Lung (tissue), 12 donors: ENCODE data around the gene OXNAD1. TPM values are rescaled to one million over a fixed set of nuclear protein-coding genes. Genes with fewer than 3 reads are reported as not detected.

ENCODE experiments used
- ATAC-seq: fragments of 200-7000 bp; cut with Tn5 transposase; one replicate; pipeline ENCODE4 v1.9.1; 2020; ENCODE audit warnings: moderate number of reproducible peaks; ENCODE audit not compliant: insufficient read depth, low FRiP score
- DNase-seq, 3 donors: peaks; one replicate each; pipeline ENCODE4 v3.0.0-alpha.2; 2013 to 2017
- H3K27ac ChIP-seq, 2 donors: one replicate each; pipeline ENCODE4 v1.5.1; 2013; ENCODE audit warnings: mild to moderate bottlenecking in 2 of 2, moderate library complexity in 2 of 2, control low read depth in 1 of 2, inconsistent platforms in 1 of 2, low read depth in 1 of 2, low read length in 1 of 2
- H3K27me3 ChIP-seq, 3 donors: one replicate each; pipeline ENCODE4 v1.5.1; 2013; ENCODE audit warnings: low read length in 2 of 3; ENCODE audit not compliant: control insufficient read depth in 3 of 3, insufficient read depth in 3 of 3
- H3K36me3 ChIP-seq, 4 donors: one replicate each; pipeline ENCODE4 v1.5.1; 2013; ENCODE audit warnings: low read length in 4 of 4, mild to moderate bottlenecking in 1 of 4, moderate library complexity in 1 of 4; ENCODE audit not compliant: control insufficient read depth in 4 of 4, insufficient read depth in 4 of 4
- H3K4me1 ChIP-seq, 5 donors: one replicate each; pipeline ENCODE4 v1.5.1; 2013; ENCODE audit warnings: low read length in 5 of 5, mild to moderate bottlenecking in 2 of 5, moderate library complexity in 1 of 5; ENCODE audit not compliant: control insufficient read depth in 5 of 5, insufficient read depth in 5 of 5
- H3K4me3 ChIP-seq: one replicate; pipeline ENCODE4 v1.5.1; 2013; ENCODE audit warnings: mild to moderate bottlenecking, control low read depth, moderate library complexity
- H3K9ac ChIP-seq, 2 donors: one replicate each; pipeline ENCODE4 v1.5.1; 2013; ENCODE audit warnings: low read length in 2 of 2, control low read depth in 1 of 2; ENCODE audit not compliant: insufficient read depth in 1 of 2
- H3K9me3 ChIP-seq, 4 donors: one replicate each; pipeline ENCODE4 v1.5.1; 2013; ENCODE audit warnings: low read length in 3 of 4, mild to moderate bottlenecking in 1 of 4, moderate library complexity in 1 of 4; ENCODE audit not compliant: control insufficient read depth in 4 of 4, insufficient read depth in 3 of 4
- CTCF ChIP-seq: IDR thresholded peaks from 2 replicates; pipeline ENCODE4 v1.5.1; 2012; ENCODE audit warnings: mild to moderate bottlenecking; ENCODE audit errors: control extremely low read depth, extremely low read depth
- WGBS, 2 donors: extraction: QIAGEN DNeasy Blood & Tissue Kit; methylation state at CpG; one replicate each; pipeline ENCODE4 v1.1.7; 2013; 5-methylcytosine and 5-hydroxymethylcytosine counted together
- polyA plus RNA-seq, 2 donors: library from polyadenylated mRNA; stranded (reverse); fragments of 200-250 nt; gene quantifications; one replicate each; pipeline ENCODE4 v1.2.1, GENCODE V29; 2013
- total RNA-seq, 2 donors: library from RNA; depleted of rRNA in 1 of 2; stranded (reverse); fragments of >200 nt in 1 of 2; gene quantifications; one replicate each; pipeline ENCODE4 v1.2.1, GENCODE V29; 2014 to 2021
- donor health status: control.
- donor health status: control.
- donor health status: Bipolar disorder and iron deficiency.
- donor health status: healthy.
- donor health status: DM: yes; HTN: yes; CAD: no.

Gene OXNAD1
- total and polyA plus RNA-seq, 4 donors, result 4.4 to 23.4 (median 9.4) TPM

- DNase-seq, result peak; percentile 38 to 75 (median 56)
- Histone ChIP-seq H3K36me3 (peaks cover 0 to 11% (median 0%) of the 10 kb centered on the region in 4 donors), H3K27ac (peak overlapping the region in 1 of 2 donors; percentile 26), H3K4me3 (no peak overlapping the region), H3K9me3 (peaks cover 0 to 2% (median 0%) of the 10 kb centered on the region in 4 donors), H3K4me1 (peaks cover 0 to 31% (median 16%) of the 10 kb centered on the region in 5 donors), H3K9ac (no peak overlapping the region), H3K27me3 (no peaks in the 10 kb centered on the region)
- WGBS, 2 donors, result 39 to 62% methylated on average over 15 of the region's 15 CpGs
- no peak for TF ChIP-seq CTCF
- no peak for ATAC-seq
Observed at GRCh38 chr3:16337856-16338540, 73.0 kb downstream of the OXNAD1 start.

- H3K27me3 ChIP-seq, result no peaks in the 10 kb centered on the region
- peaks cover 0 to 2% (median 0%) of the 10 kb centered on the region in 4 donors for H3K9me3 ChIP-seq
- TF ChIP-seq CTCF, result no peak
- no peak overlapping the region for H3K9ac ChIP-seq
- peak; percentile 80 for ATAC-seq
- H3K4me1 ChIP-seq, result peaks cover 0 to 31% (median 16%) of the 10 kb centered on the region in 5 donors
- H3K36me3 ChIP-seq, result peaks cover 0 to 11% (median 0%) of the 10 kb centered on the region in 4 donors
- H3K27ac ChIP-seq, result no peak overlapping the region
- 12 to 38% methylated on average over 1 of the region's 1 CpG for WGBS, 2 donors
- H3K4me3 ChIP-seq, result no peak overlapping the region
- DNase-seq, result peak; percentile 43 to 72 (median 66)
Observed at GRCh38 chr3:16338999-16339398, 74.0 kb downstream of the OXNAD1 start.

- no peaks in the 10 kb centered on the region for H3K9me3 ChIP-seq
- H3K4me1 ChIP-seq, result peaks cover 0 to 12% (median 7%) of the 10 kb centered on the region in 5 donors
- no peak for DNase-seq
- no peak overlapping the region for H3K27ac ChIP-seq
- H3K9ac ChIP-seq, result no peak overlapping the region
- 100% methylated on average over 1 of the region's 1 CpG for WGBS, 2 donors
- no peak for ATAC-seq
- H3K4me3 ChIP-seq, result no peak overlapping the region
- TF ChIP-seq CTCF, result no peak
- no peaks in the 10 kb centered on the region for H3K27me3 ChIP-seq
- peaks cover 0 to 13% (median 4%) of the 10 kb centered on the region in 4 donors for H3K36me3 ChIP-seq
Observed at GRCh38 chr3:16343101-16343500, 78.1 kb downstream of the OXNAD1 start.
